Lung (tissue), 12 donors: Measurements from ENCODE around the gene C22orf39. TPM values are rescaled to one million over a fixed set of nuclear protein-coding genes. Genes with fewer than 3 reads are reported as not detected.

Experiments used
- ATAC-seq: fragments of 200-7000 bp; cut with Tn5 transposase; one replicate; pipeline ENCODE4 v1.9.1; 2020; ENCODE audit warnings: moderate number of reproducible peaks; ENCODE audit not compliant: insufficient read depth, low FRiP score
- DNase-seq, 3 donors: peaks; one replicate each; pipeline ENCODE4 v3.0.0-alpha.2; 2013 to 2017
- H3K27ac ChIP-seq, 2 donors: one replicate each; pipeline ENCODE4 v1.5.1; 2013; ENCODE audit warnings: mild to moderate bottlenecking in 2 of 2, moderate library complexity in 2 of 2, control low read depth in 1 of 2, inconsistent platforms in 1 of 2, low read depth in 1 of 2, low read length in 1 of 2
- H3K27me3 ChIP-seq, 3 donors: one replicate each; pipeline ENCODE4 v1.5.1; 2013; ENCODE audit warnings: low read length in 2 of 3; ENCODE audit not compliant: control insufficient read depth in 3 of 3, insufficient read depth in 3 of 3
- H3K36me3 ChIP-seq, 4 donors: one replicate each; pipeline ENCODE4 v1.5.1; 2013; ENCODE audit warnings: low read length in 4 of 4, mild to moderate bottlenecking in 1 of 4, moderate library complexity in 1 of 4; ENCODE audit not compliant: control insufficient read depth in 4 of 4, insufficient read depth in 4 of 4
- H3K4me1 ChIP-seq, 5 donors: one replicate each; pipeline ENCODE4 v1.5.1; 2013; ENCODE audit warnings: low read length in 5 of 5, mild to moderate bottlenecking in 2 of 5, moderate library complexity in 1 of 5; ENCODE audit not compliant: control insufficient read depth in 5 of 5, insufficient read depth in 5 of 5
- H3K4me3 ChIP-seq: one replicate; pipeline ENCODE4 v1.5.1; 2013; ENCODE audit warnings: mild to moderate bottlenecking, control low read depth, moderate library complexity
- H3K9ac ChIP-seq, 2 donors: one replicate each; pipeline ENCODE4 v1.5.1; 2013; ENCODE audit warnings: low read length in 2 of 2, control low read depth in 1 of 2; ENCODE audit not compliant: insufficient read depth in 1 of 2
- H3K9me3 ChIP-seq, 4 donors: one replicate each; pipeline ENCODE4 v1.5.1; 2013; ENCODE audit warnings: low read length in 3 of 4, mild to moderate bottlenecking in 1 of 4, moderate library complexity in 1 of 4; ENCODE audit not compliant: control insufficient read depth in 4 of 4, insufficient read depth in 3 of 4
- CTCF ChIP-seq: IDR thresholded peaks from 2 replicates; pipeline ENCODE4 v1.5.1; 2012; ENCODE audit warnings: mild to moderate bottlenecking; ENCODE audit errors: control extremely low read depth, extremely low read depth
- WGBS, 2 donors: extraction: QIAGEN DNeasy Blood & Tissue Kit; methylation state at CpG; one replicate each; pipeline ENCODE4 v1.1.7; 2013; 5-methylcytosine and 5-hydroxymethylcytosine counted together
- polyA plus RNA-seq, 2 donors: library from polyadenylated mRNA; stranded (reverse); fragments of 200-250 nt; gene quantifications; one replicate each; pipeline ENCODE4 v1.2.1, GENCODE V29; 2013
- total RNA-seq, 2 donors: library from RNA; depleted of rRNA in 1 of 2; stranded (reverse); fragments of >200 nt in 1 of 2; gene quantifications; one replicate each; pipeline ENCODE4 v1.2.1, GENCODE V29; 2014 to 2021
- donor health status: control.
- donor health status: control.
- donor health status: Bipolar disorder and iron deficiency.
- donor health status: healthy.
- donor health status: DM: yes; HTN: yes; CAD: no.

Gene C22orf39
- total and polyA plus RNA-seq, 4 donors = 24.2 to 39.9 (median 28.6) TPM

GRCh38 chr22:19397734-19398104 is 49.8 kb downstream of the C22orf39 start:
- Histone ChIP-seq H3K27me3 (no peaks in the 10 kb centered on the region), H3K9me3 (no peaks in the 10 kb centered on the region), H3K27ac (no peak overlapping the region), H3K36me3 (peaks cover 8 to 48% (median 20%) of the 10 kb centered on the region in 4 donors), H3K4me1 (no peaks in the 10 kb centered on the region), H3K9ac (no peak overlapping the region), H3K4me3 (no peak overlapping the region)
- no peak for ATAC-seq
- DNase-seq = no peak
- WGBS, 2 donors = 96 to 97% methylated on average over 3 of the region's 3 CpGs
- TF ChIP-seq CTCF = no peak

- Histone ChIP-seq H3K4me1 (no peaks in the 10 kb centered on the region), H3K9me3 (no peaks in the 10 kb centered on the region), H3K27ac (no peak overlapping the region), H3K27me3 (no peaks in the 10 kb centered on the region), H3K4me3 (no peak overlapping the region), H3K36me3 (peaks cover 8 to 53% (median 20%) of the 10 kb centered on the region in 4 donors), H3K9ac (no peak overlapping the region)
- DNase-seq = no peak
- no peak for TF ChIP-seq CTCF
- WGBS, 2 donors = 97 to 98% methylated on average over 6 of the region's 6 CpGs
- ATAC-seq = no peak
Observed at GRCh38 chr22:19396934-19397733, 50.4 kb downstream of the C22orf39 start.

- DNase-seq (no peak), ATAC-seq (no peak)
- H3K4me3 ChIP-seq = no peak overlapping the region
- TF ChIP-seq CTCF = no peak
- no peaks in the 10 kb centered on the region for H3K27me3 ChIP-seq
- H3K27ac ChIP-seq = no peak overlapping the region
- H3K36me3 ChIP-seq = peaks cover 12 to 56% (median 20%) of the 10 kb centered on the region in 4 donors
- H3K4me1 ChIP-seq = no peaks in the 10 kb centered on the region
- 87% methylated on average over 6 of the region's 6 CpGs for WGBS, 2 donors
- peaks cover 0 to 4% (median 0%) of the 10 kb centered on the region in 4 donors for H3K9me3 ChIP-seq
- no peak overlapping the region for H3K9ac ChIP-seq
Observed at GRCh38 chr22:19396561-19396933, 51.0 kb downstream of the C22orf39 start.

- Histone ChIP-seq H3K36me3 (peaks cover 12 to 53% (median 18%) of the 10 kb centered on the region in 4 donors), H3K27me3 (no peaks in the 10 kb centered on the region), H3K9ac (no peak overlapping the region), H3K4me3 (no peak overlapping the region), H3K27ac (no peak overlapping the region), H3K9me3 (peaks cover 0 to 4% (median 0%) of the 10 kb centered on the region in 4 donors), H3K4me1 (no peaks in the 10 kb centered on the region)
- no peak for ATAC-seq
- TF ChIP-seq CTCF = no peak
- 96 to 97% methylated on average over 4 of the region's 4 CpGs for WGBS, 2 donors
- DNase-seq = no peak
Observed at GRCh38 chr22:19395276-19395675, 52.2 kb downstream of the C22orf39 start.
